Hematopoietic multipotent progenitor cell treated with erythropoietin and hydrocortisone succinate and interleukin-3 and kit ligand, for 15 days (in vitro differentiated cells): ENCODE measurements around the gene SPATA31C2.
A peak's percentile ranks its signal among the peaks of the same experiment; 100 is the strongest.
"Not testable (repeated sequence)": the region's sequence is repeated elsewhere in the genome, so short reads cannot be mapped to it uniquely, and the experiment has no call there.

Source experiments
- DNase-seq: peaks from one replicate; pipeline ENCODE4 v3.0.0-alpha.2; 2015; ENCODE audit warnings: low spot score

The SPATA31C2 gene

GRCh38 chr9:88138375-88138774, at the start of gene SPATA31C2:
SPATA31C2 (minus strand) TSS chr9:88138475; CDS start chr9:88138446, 29 bp downstream.
- not testable (repeated sequence) for DNase-seq

- no peak for DNase-seq
These were observed 49.4 kb upstream of the SPATA31C2 start for GRCh38 chr9:88187631-88188030.

- no peak for DNase-seq
These were observed 48.3 kb upstream of the SPATA31C2 start for GRCh38 chr9:88186495-88187110.

GRCh38 chr9:88184976-88185375, 46.7 kb upstream of the SPATA31C2 start:
- no peak for DNase-seq

- no peak for DNase-seq
These were observed 45.7 kb upstream of the SPATA31C2 start for GRCh38 chr9:88183798-88184495.

- DNase-seq: no peak
These were observed 44.2 kb upstream of the SPATA31C2 start for GRCh38 chr9:88182501-88182900.

- no peak for DNase-seq
These were observed 41.9 kb upstream of the SPATA31C2 start for GRCh38 chr9:88180081-88180765.

GRCh38 chr9:88179062-88179521, 40.8 kb upstream of the SPATA31C2 start:
- no peak for DNase-seq

- DNase-seq: no peak
These were observed 40.4 kb upstream of the SPATA31C2 start for GRCh38 chr9:88178641-88179040.

- DNase-seq: no peak
These were observed 39.1 kb upstream of the SPATA31C2 start for GRCh38 chr9:88177371-88177770.

GRCh38 chr9:88174324-88174723, 36.0 kb upstream of the SPATA31C2 start:
- no peak for DNase-seq

GRCh38 chr9:88173378-88173999, 35.2 kb upstream of the SPATA31C2 start:
- peak; percentile 54 for DNase-seq

GRCh38 chr9:88169700-88170099, 31.4 kb upstream of the SPATA31C2 start:
- no peak for DNase-seq

GRCh38 chr9:88168564-88168963, 30.3 kb upstream of the SPATA31C2 start:
- no peak for DNase-seq

GRCh38 chr9:88166660-88167059, 28.4 kb upstream of the SPATA31C2 start:
- DNase-seq: no peak

GRCh38 chr9:88164850-88165249, 26.6 kb upstream of the SPATA31C2 start:
- no peak for DNase-seq

GRCh38 chr9:88161144-88161543, 22.9 kb upstream of the SPATA31C2 start:
- no peak for DNase-seq

GRCh38 chr9:88143957-88144625, 5.8 kb upstream of the SPATA31C2 start:
- no peak for DNase-seq

- DNase-seq: no peak
These were observed 4.9 kb upstream of the SPATA31C2 start for GRCh38 chr9:88143179-88143578.

GRCh38 chr9:88133552-88133951, 4.7 kb downstream of the SPATA31C2 start:
- DNase-seq: not testable (repeated sequence)

- not testable (repeated sequence) for DNase-seq
These were observed 8.7 kb downstream of the SPATA31C2 start for GRCh38 chr9:88129556-88129955.

GRCh38 chr9:88127700-88128300, 10.5 kb downstream of the SPATA31C2 start:
- DNase-seq: not testable (repeated sequence)
